GM12878 (cell line): ENCODE results near the gene LAT. TPM values are rescaled to one million over a fixed set of nuclear protein-coding genes. Genes with fewer than 3 reads are reported as not detected.

ENCODE experiments used
- ATAC-seq: fragments of 200-7000 bp; cut with Tn5 transposase; 3 replicates; pipeline ENCODE4 v1.9.1; 2020; ENCODE audit warnings: mild to moderate bottlenecking, moderate library complexity
- BruUV-seq: library from RNA; stranded (reverse); fragments of 400-500 nt; replicated peaks from 2 replicates; lab custom pipeline; 2021; lab: Mats Ljungman, UMichigan
- CTCF ChIA-PET: fragments of 300-600 bp; sonication (Branson Sonifier 250); formaldehyde crosslinking; extraction: SDS; loops from one replicate; lab custom pipeline; 2021; ENCODE audit warnings: inconsistent platforms; lab: Yijun Ruan, JAX
- POLR2A ChIA-PET: fragments of 350-600 bp; formaldehyde crosslinking; extraction: SDS; loops from one replicate; lab custom pipeline; 2021; ENCODE audit warnings: inconsistent platforms; lab: Charles Lee
- RAD21 ChIA-PET: fragments of 300-600 bp; sonication (Branson Sonifier 250); formaldehyde crosslinking; loops from one replicate; lab custom pipeline; 2023; ENCODE audit warnings: antibody characterized with exemption; ENCODE audit not compliant: unreplicated experiment; lab: Charles Lee
- SMC1A ChIA-PET: fragments of 300-600 bp; sonication (Branson Sonifier 250); formaldehyde crosslinking; loops from one replicate; lab custom pipeline; 2023; ENCODE audit not compliant: unreplicated experiment, uncharacterized antibody; lab: Charles Lee
- DNase-seq: peaks from one replicate; pipeline ENCODE4 v3.0.0-alpha.2; 2011; ENCODE audit warnings: low read depth, low spot score
- FAIRE-seq: peaks from 3 replicates; lab custom pipeline; 2011; peaks lifted over from hg19 to GRCh38; lab: Jason Lieb, UNC
- H2AFZ ChIP-seq: 2 replicates; pipeline ENCODE4 v1.6.0; 2011; ENCODE audit warnings: low read depth, low read length, control low read depth; ENCODE audit not compliant: control insufficient read depth
- H3K27ac ChIP-seq: 2 replicates; pipeline ENCODE4 v1.5.1; 2011; ENCODE audit warnings: control low read depth; ENCODE audit not compliant: control insufficient read depth, insufficient read depth
- H3K27me3 ChIP-seq, 2 experiments: replicated peaks in 1 of 2; 2 replicates each; pipeline versions ENCODE4 v1.6.0 to v1.6.1; 2011; ENCODE audit warnings: low read length in 1 of 2; ENCODE audit not compliant: control insufficient read depth in 2 of 2, insufficient read depth in 2 of 2
- H3K36me3 ChIP-seq, 2 experiments: 2 replicates each; pipeline ENCODE4 v1.5.1; 2011; ENCODE audit warnings: low read length in 1 of 2; ENCODE audit not compliant: control insufficient read depth in 2 of 2, insufficient read depth in 2 of 2
- H3K4me1 ChIP-seq: 2 replicates; pipeline ENCODE4 v1.6.1; 2011; ENCODE audit warnings: mild to moderate bottlenecking, low read length, moderate library complexity, mixed read lengths; ENCODE audit not compliant: control insufficient read depth, insufficient read depth
- H3K4me2 ChIP-seq: 2 replicates; pipeline ENCODE4 v1.6.0; 2011; ENCODE audit warnings: control low read depth; ENCODE audit not compliant: control insufficient read depth, insufficient read depth
- H3K4me3 ChIP-seq: fragments of 200-600 bp; sonication (generic); 2 replicates; pipeline ENCODE4 v1.5.1; 2016
- H3K79me2 ChIP-seq: 2 replicates; pipeline ENCODE4 v1.6.0; 2011; ENCODE audit warnings: low read length; ENCODE audit not compliant: control insufficient read depth, insufficient read depth
- H3K9ac ChIP-seq: 2 replicates; pipeline ENCODE4 v1.8.0; 2011; ENCODE audit warnings: low read length, control low read depth, mixed read lengths; ENCODE audit not compliant: control insufficient read depth, insufficient read depth
- H3K9me3 ChIP-seq: replicated peaks from 3 replicates; pipeline ENCODE4 v1.5.1; 2011; ENCODE audit warnings: mild to moderate bottlenecking, low read length; ENCODE audit not compliant: control insufficient read depth, insufficient read depth
- H4K20me1 ChIP-seq: 2 replicates; pipeline ENCODE4 v1.6.0; 2011; ENCODE audit not compliant: control insufficient read depth, insufficient read depth
- BCL3 ChIP-seq: IDR thresholded peaks from 2 replicates; pipeline ENCODE4 v1.6.1; 2011; ENCODE audit warnings: borderline replicate concordance, low read depth, mild to moderate bottlenecking, moderate library complexity, low read length; ENCODE audit not compliant: insufficient read depth, poor library complexity, severe bottlenecking
- ETV6 ChIP-seq, 2 experiments: fragments of 450-650 bp in 1 of 2; IDR thresholded peaks in 1 of 2; conservative IDR thresholded peaks in 1 of 2; 2 replicates each; pipeline ENCODE4 v1.6.1; 2014; ENCODE audit warnings: antibody characterized with exemption in 1 of 2, borderline replicate concordance in 1 of 2, low read depth in 1 of 2, mild to moderate bottlenecking in 1 of 2, moderate library complexity in 1 of 2
- FOS ChIP-seq: IDR thresholded peaks from 3 replicates; pipeline ENCODE4 v1.6.1; 2011; ENCODE audit warnings: borderline replicate concordance; ENCODE audit not compliant: insufficient read length; ENCODE audit errors: extremely low read depth
- FOXM1 ChIP-seq: IDR thresholded peaks from 2 replicates; pipeline ENCODE4 v1.6.1; 2012; ENCODE audit warnings: low read depth, mild to moderate bottlenecking, inconsistent platforms, low read length, moderate library complexity
- HDAC2 ChIP-seq: fragments of 200-600 bp; sonication (generic); IDR thresholded peaks from 2 replicates; pipeline ENCODE4 v1.6.1; 2017
- HDAC6 ChIP-seq: fragments of 200-600 bp; sonication (generic); IDR thresholded peaks from one replicate; pipeline ENCODE4 v1.8.0; 2017; ENCODE audit warnings: antibody characterized with exemption; ENCODE audit not compliant: unreplicated experiment
- KDM1A ChIP-seq: fragments of 200-600 bp; sonication (generic); IDR thresholded peaks from 2 replicates; pipeline ENCODE4 v1.6.1; 2016; ENCODE audit warnings: borderline replicate concordance
- MXI1 ChIP-seq: fragments of 150-350 bp; IDR thresholded peaks from 2 replicates; pipeline ENCODE4 v1.6.1; 2011; ENCODE audit warnings: low read depth, mild to moderate bottlenecking, inconsistent platforms, low read length, improper control_type of control experiment
- NFXL1 ChIP-seq: fragments of 450-650 bp; IDR thresholded peaks from 2 replicates; pipeline ENCODE4 v1.6.1; 2017; ENCODE audit warnings: antibody characterized with exemption, mild to moderate bottlenecking, borderline replicate concordance
- NKRF ChIP-seq: fragments of 450-650 bp; conservative IDR thresholded peaks from 2 replicates; pipeline ENCODE4 v1.6.1; 2017; ENCODE audit warnings: mild to moderate bottlenecking, moderate library complexity
- PML ChIP-seq: IDR thresholded peaks from 2 replicates; pipeline ENCODE4 v1.6.1; 2012; ENCODE audit warnings: low read length, inconsistent platforms
- RUNX3 ChIP-seq: IDR thresholded peaks from 2 replicates; pipeline ENCODE4 v1.6.1; 2012; ENCODE audit warnings: low read length, inconsistent platforms
- STAT3 ChIP-seq: IDR thresholded peaks from 2 replicates; pipeline ENCODE4 v1.6.1; 2011; ENCODE audit warnings: low read depth, low read length, improper control_type of control experiment
- TARDBP ChIP-seq: IDR thresholded peaks from 2 replicates; pipeline ENCODE4 v1.6.1; 2016; ENCODE audit warnings: borderline replicate concordance
- TCF7 ChIP-seq: IDR thresholded peaks from 2 replicates; pipeline ENCODE4 v1.6.1; 2014; ENCODE audit warnings: antibody characterized with exemption, borderline replicate concordance
- ZBED1 ChIP-seq: IDR thresholded peaks from 2 replicates; pipeline ENCODE4 v1.6.1; 2016; ENCODE audit warnings: borderline replicate concordance
- WGBS: methylation state at CpG from one replicate; pipeline ENCODE4 v1.1.6; 2016; ENCODE audit warnings: low lambda C conversion rate; ENCODE audit not compliant: insufficient replicate concordance, insufficient coverage; ENCODE audit errors: missing lambda C conversion rate; 5-methylcytosine and 5-hydroxymethylcytosine counted together
- in situ Hi-C: fragments of 300-500 bp; cut with MboI; formaldehyde crosslinking; loops from 9 replicates; pipeline ENCODE4 v1.14.3; 2018; ENCODE audit warnings: mixed read lengths
- intact Hi-C: fragments of 100-400 bp; cut with micrococcal nuclease; formaldehyde crosslinking; loops from one replicate; pipeline ENCODE4 v1.14.2; 2022; ENCODE audit not compliant: unreplicated experiment
- polyA plus RNA-seq, 11 experiments: library from polyadenylated mRNA; depleted of rRNA in 4 of 11; unstranded in 6 of 11; stranded (reverse) in 5 of 11; fragments of >200 nt; fragmentation: Nextera tagmentation in 4 of 11; fragmentation: Illumina TruSeq in 1 of 11; extraction: Ambion mirVana in 4 of 11; extraction: Trizol in 1 of 11; gene quantifications; 1 replicate in 1 of 11; 2 replicates in 10 of 11; pipeline versions ENCODE4 v1.2.1 to v1.2.3, GENCODE V29; 2011 to 2016; ENCODE audit warnings: inconsistent platforms in 2 of 11, missing spikeins in 2 of 11, low read depth in 1 of 11
- total RNA-seq, 4 experiments: library from RNA; depleted of rRNA in 3 of 4; stranded (reverse); fragments of >200 nt in 3 of 4; fragmentation: Illumina TruSeq in 1 of 4; extraction: Trizol in 1 of 4; gene quantifications; 2 replicates each; pipeline versions ENCODE4 v1.2.1 to v1.2.3, GENCODE V29; 2013 to 2021

Gene LAT
- total and polyA plus RNA-seq, 10 of the 15 experiments (the other 5 are each of a cell fraction or from before 2014, with no cell fraction given) = 0.39 to 6.9 (median 2.0) TPM

GRCh38 chr16:29029168-29029994, 44.5 kb downstream of the LAT start:
- 4% methylated on average over 15 of the region's 16 CpGs for WGBS
- Histone ChIP-seq H3K9me3 (no peaks in the 10 kb centered on the region), H3K79me2 (no peaks in the 10 kb centered on the region), H2AFZ (peak overlapping the region; percentile 28), H3K27me3 (peaks cover 0 to 3% of the 10 kb centered on the region in 2 experiments; a peak in 1 of 4 replicates), H4K20me1 (no peaks in the 10 kb centered on the region), H3K36me3 (no peaks in the 10 kb centered on the region), H3K4me1 (peaks cover 14% of the 10 kb centered on the region), H3K27ac (no peak overlapping the region), H3K4me2 (peak overlapping the region; percentile 59), H3K9ac (no peak overlapping the region), H3K4me3 (no peak overlapping the region)
- CTCF ChIA-PET = interaction anchor here (0.6 to 1.7 kb wide), 4 partner anchors 14 to 621 kb away, joined by 3 to 6 read pairs (median 4); no protein-coding TSS in a partner anchor
- SMC1A ChIA-PET = interaction anchor here (1.3 to 2.4 kb wide), 2 partner anchors 9 to 56 kb away, joined by 5 to 13 read pairs; no protein-coding TSS in a partner anchor
- no TSS peak for BruUV-seq
- POLR2A ChIA-PET = interaction anchor here (0.6 to 1.3 kb wide), 3 partner anchors 9 to 313 kb away, joined by 3 to 6 read pairs (median 4); no protein-coding TSS in a partner anchor
- DNase-seq (no peak), FAIRE-seq (peak; percentile 78), ATAC-seq (peak; percentile 92)
- intact Hi-C loops (no loop called here), in situ Hi-C loops (no loop called here)
- RAD21 ChIA-PET = interaction anchor here (1.0 to 1.8 kb wide), 2 partner anchors 9 to 46 kb away, joined by 3 to 5 read pairs; no protein-coding TSS in a partner anchor
- TF ChIP-seq TCF7 (no peak), BCL3 (peak; percentile 73), FOS (no peak), FOXM1 (no peak), RUNX3 (peak; percentile 55), NKRF (no peak), MXI1 (no peak), HDAC2 (no peak), STAT3 (no peak), HDAC6 (no peak), ETV6 (conservative IDR thresholded peaks at IDR 0.05 in 1 of 2, IDR thresholded peaks at IDR 0.05 in 1 of 2; ENCODE audit: borderline replicate concordance in 1 of 2, low read depth in 1 of 2) (no peak), NFXL1 (no peak), KDM1A (no peak), PML (no peak), TARDBP (no peak), ZBED1 (no peak)
